HG03354 (cell line): ENCODE measurements around the gene ATRAID.
"Not testable (repeated sequence)": the region's sequence is repeated elsewhere in the genome, so short reads cannot be mapped to it uniquely, and the experiment has no call there.

Source experiments
- ATAC-seq: cut with Tn5 transposase; IDR thresholded peaks from one replicate; pipeline ENCODE4 v1.9.1; 2021; ENCODE audit warnings: mild to moderate bottlenecking; ENCODE audit not compliant: unreplicated experiment, poor library complexity, severe bottlenecking

Gene ATRAID

DNA sequence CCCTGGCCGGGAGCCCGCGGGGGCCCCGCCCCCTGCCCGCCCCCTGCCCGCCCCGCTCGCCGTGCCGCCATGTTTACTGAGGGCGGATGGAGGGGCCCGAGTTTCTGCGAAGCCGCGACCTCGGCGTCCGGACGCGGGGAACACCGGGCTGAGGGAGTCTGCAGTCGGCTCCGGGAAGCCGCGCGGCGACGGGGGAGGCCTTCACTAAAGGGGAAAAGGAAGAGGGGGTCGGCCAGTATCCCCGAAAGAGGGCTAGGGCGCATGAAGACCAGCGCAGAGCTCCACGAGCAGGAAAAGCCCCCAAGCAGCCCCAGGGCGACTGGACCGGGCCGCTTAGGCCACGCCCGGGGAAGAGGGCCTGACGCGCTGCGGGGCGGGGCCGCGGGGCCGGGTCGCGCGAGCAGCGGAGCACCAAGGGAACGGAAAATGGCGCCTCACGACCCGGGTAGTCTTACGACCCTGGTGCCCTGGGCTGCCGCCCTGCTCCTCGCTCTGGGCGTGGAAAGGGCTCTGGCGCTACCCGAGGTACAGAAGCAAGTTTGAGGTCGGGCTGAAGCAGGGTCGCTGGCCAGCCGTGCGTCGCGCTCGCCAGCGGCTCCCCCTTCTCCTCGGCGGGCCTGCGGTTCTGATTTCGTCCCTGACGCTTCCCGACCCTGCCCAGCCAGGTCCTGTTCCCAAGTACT, at the start of gene ATRAID, which contains the start of gene SLC5A6:
TSS of gene ATRAID (plus strand) at position 99 of the 683 bp plus-strand sequence. CDS start at position 427, 328 bp downstream.
TSS of gene SLC5A6 (minus strand) at position 326 of the 683 bp plus-strand sequence. CDS start 4,618 bp downstream, outside the sequence.
- peak; percentile 85 for ATAC-seq

DNA sequence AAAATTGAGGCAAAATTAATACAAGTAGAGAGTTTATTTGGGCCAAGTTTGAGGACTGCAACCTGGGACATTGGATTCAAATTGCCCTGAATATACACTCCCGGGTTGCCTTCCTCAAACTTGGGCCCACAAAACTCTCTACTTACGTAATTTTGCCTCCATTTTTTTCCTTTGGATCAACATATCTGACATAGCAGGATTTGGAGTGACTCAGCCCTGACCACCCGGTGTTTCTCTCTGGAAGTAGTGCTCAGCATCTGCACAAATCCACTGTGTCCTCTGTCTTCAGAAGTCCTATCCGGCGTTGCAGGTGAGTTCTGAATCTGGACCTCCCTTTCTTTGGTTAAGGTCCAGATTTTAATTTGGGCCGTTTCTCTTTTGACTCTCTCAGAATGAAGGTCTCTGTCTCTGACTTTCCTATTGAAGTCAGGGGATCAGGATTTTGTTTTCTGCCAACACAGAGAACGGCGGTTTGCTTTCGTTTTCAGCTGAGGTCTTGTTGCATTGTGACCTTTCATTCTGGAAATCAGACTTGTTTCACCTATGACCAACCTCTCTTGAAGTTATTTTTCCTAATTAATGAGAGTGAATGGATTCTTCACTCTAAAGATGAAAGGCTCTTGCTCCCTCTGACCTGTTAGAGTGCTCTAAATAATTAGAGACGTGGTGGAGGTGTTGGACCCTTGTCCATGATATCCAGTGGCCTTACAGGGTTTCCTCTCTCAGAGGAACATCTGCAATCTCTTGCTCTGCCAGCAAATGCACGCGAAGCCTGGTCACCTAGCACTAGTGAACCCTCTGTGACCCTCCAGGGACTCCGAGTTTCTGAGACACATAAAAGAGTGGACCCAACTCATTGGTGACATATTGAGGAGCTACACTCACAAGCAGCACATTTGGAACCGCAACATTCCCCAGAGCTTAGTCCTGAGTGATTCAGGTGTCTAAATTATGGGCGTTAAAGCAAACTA, 49.4 kb upstream of the ATRAID start:
- ATAC-seq, result no peak

DNA sequence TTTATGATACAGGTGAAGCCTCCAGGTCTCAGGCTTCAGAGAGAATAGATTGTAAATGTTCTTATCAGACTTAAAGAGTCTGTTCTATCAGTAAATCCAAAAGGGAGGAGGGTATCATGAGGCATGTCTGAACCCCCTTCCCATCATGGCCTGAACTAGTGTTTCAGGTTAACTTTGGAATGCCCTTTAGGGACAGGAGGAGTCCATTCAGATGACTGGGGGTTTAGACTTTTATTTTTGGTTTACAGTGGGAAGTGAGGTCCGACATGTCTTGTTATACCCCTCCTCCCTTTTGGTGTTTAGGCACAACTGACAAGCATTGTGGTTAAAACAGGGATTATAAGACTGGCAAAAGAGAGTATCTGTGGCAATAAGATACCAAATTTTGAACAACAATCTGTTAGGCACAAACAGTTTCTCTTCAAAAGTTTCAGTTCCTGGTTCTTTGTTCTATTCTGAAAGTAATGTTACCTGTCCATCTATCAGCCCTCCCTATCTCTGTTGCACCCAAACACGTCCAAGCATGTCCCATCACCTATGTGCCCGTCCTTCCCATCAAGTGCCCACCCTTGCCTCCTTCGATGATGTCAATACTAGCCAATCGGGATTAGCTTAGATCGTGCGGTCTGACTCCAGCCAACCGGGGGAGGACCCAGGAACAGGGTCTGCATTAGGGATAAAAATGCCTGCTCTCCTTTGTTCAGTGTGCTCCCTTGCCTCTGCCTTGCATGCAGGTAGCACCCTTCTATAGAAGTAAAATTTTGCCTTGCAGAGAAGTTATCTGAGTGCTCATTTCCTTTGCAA, 46.7 kb upstream of the ATRAID start:
- no peak for ATAC-seq

GRCh38 chr2:27170581-27171337, 41.1 kb upstream of the ATRAID start:
- ATAC-seq, result no peak

DNA sequence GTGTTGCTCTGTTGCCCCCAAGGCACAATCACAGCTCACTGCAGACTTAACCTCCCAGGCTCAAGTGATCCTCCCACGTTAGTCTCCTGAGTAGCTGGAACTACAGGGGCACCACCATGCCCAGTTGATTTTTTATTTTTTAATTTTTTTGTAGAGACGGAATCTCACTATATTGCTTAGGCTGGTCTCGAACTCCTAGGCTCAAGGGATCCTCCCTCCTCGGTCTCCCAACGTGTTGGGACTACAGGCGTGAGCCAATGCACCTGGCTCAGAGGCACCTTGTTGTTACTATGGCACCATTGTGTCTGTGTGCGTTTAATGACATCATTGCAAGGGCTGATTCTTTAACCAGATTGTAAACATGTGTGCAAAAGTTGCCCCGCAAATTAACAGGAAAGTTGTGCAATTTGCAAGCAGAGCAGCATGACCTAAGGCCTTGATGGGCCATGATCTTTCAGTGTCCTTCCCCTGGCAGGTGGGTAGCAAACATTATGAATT, 40.4 kb upstream of the ATRAID start:
- ATAC-seq, result no peak

- ATAC-seq, result no peak
Observed at GRCh38 chr2:27174638-27175037, 37.2 kb upstream of the ATRAID start.

- no peak for ATAC-seq
Observed at GRCh38 chr2:27175330-27175729, 36.5 kb upstream of the ATRAID start.

DNA sequence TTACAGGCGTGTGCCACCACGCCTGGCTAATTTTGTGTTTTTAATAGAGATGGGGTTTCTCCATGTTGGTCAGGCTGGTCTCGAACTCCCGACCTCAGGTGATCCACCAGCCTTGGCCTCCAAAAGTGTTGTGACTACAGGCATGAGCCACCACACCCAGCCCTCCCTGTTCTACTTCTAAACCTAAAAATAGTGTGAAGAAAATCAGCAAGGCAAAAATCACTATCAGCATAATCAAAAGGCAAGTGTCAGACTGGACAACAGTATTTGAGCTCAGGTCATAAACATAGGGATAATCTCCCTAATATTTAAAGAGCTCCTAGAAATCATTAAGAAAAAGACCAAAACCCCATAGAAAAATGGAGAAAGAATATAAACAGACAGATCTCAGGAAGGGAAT, 36.1 kb upstream of the ATRAID start:
- not testable (repeated sequence) for ATAC-seq

GRCh38 chr2:27177441-27178351, 34.1 kb upstream of the ATRAID start:
- no peak for ATAC-seq

GRCh38 chr2:27178469-27178868, 33.4 kb upstream of the ATRAID start:
- no peak for ATAC-seq

DNA sequence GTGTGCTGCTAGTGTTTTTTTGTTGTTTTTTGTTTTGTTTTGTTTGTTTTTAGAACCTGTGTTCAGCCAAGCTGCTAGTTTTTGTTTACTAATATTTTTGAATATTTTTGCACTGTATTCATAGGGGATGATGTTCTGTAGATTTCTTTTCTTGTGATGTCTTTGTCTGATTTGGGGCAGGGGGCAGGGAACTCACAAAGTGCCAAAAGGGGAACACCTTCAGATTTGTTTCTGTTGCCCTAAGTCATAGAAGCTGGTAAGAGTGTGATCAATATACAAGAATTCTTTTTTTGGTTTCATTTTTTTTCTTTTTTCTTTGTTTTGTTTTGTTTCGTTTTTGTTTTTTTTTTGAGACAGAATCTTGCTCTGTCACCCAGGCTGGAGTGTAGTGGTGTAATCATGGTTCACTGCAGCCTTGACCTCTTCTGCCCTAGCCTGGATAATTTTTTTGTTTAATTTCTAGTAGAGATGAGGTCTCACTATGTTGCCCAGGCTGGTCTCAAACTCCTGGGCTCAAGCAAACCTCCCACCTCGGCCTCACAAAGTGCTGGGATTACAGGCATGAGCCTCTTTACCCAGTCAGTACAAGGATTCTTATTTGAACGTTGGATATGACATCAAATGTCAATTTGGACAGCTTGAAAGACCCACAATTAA, 32.4 kb upstream of the ATRAID start:
- no peak for ATAC-seq

DNA sequence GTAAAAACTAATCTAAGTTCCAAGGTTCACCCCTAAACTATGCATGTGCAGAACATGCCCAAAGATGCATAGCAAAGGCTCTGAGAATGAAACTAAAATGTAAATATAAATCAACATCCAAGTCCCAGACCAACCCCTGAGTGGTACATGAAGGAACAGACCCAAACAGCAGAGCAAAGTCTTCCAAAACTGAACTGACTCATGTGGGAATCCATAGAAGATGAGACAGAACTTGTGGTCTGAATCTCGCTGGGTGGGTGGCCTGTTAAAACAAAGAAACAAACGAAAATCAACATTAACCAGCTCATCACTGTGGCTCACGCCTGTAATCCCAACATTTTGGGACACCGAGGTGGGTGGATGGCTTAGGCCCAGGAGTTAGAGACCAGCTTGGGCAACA, 29.5 kb upstream of the ATRAID start:
- ATAC-seq, result no peak

GRCh38 chr2:27184115-27184514, 27.7 kb upstream of the ATRAID start:
- no peak for ATAC-seq

DNA sequence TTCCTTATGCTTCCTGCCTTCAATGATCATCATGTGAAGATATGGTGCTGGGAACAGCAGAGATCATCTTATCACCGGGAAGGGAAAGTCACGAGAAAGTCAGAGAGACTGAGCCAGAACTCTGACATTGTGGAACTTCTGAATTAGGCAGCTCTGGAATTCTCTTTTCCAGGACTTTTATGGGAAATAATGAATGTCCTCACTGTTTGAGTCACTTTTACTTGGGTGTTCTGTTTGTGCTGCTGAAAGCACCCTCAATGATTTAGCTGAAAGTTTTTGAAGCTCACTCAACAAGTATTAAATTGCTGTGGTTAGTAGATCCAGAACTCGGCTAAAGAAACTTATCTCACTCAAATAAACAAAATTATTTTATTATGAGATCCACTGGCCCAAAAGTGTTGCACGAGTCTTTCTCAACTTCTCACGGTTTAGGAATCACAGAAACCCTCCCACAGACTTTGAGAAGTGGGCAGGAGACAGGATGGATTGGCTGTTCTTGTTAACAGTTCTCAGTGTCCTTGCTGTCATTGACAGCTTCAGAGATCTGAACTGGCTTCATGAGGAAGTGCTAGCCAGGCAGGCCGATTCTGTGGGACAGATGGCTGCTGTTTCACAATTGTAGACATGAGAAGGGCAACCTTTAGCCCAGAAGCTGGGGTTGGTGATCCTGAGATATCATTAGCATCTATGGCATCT, 26.4 kb upstream of the ATRAID start:
- ATAC-seq, result no peak

DNA sequence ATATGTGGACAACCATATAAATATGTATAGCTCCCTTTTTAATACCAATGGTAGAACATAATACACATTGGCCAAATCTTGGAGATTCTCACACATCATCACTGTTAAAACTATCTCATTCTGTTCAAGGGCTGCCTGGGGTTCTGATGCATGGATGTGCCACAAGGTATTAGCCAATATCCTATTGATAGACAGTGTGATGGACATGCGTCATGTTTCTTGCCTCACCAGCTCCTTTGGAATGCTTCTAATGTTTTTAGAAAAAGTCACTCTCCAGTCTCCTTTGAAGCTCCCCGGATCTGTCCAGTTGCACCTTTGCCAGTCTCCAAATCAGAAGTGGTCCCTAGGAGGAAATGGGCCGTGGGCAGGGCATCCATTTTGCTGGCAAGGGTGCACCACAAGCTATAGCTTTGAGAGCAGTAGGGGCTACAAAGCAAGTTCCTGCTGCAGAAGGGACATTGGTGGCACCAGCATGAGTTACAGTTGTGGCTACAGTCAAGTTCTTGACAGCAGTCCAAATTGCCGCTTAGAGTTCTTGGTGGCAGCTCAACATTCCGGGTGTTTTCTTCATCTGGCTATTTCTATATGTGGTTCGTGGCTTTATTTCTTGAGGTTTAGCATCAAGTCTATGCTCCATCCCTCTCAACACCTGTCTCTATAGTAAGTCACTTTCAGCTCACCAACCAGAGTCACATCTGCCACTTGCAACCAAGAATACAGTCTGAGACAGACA, 25.1 kb upstream of the ATRAID start:
- no peak for ATAC-seq

DNA sequence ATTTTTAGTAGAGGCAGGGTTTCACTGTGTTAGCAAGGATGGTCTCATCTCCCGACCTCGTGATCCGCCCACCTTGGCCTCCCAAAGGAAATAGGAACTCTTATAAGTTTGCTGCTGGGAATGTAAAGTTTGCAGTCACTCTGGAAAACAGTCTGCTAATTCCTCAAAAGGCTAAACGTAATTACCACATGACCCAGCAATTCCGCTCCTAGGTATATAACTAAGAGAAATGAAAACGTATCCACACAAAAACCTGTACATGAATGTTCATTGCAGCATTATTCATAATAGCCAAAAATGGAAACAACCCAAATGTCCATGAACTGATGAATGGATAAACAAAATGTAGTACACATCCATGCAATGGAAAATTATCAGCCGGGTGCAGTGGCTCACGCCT, 21.9 kb upstream of the ATRAID start:
- no peak for ATAC-seq
